Measurements from ENCODE around the gene DTL.

DTL gene

GRCh38 chr1:212062832-212063438 lies 27.4 kb downstream of the DTL start:
- no peak for TF ChIP-seq GATA2 (IDR thresholded peaks at IDR 0.05; ENCODE audit: low read depth, low read length)
- no peak for TF ChIP-seq GATA3 (IDR thresholded peaks at IDR 0.05; ENCODE audit: low read depth, low read length)

- no peak for TF ChIP-seq GATA3 (IDR thresholded peaks at IDR 0.05; ENCODE audit: low read depth, low read length)
- no peak for TF ChIP-seq GATA2 (IDR thresholded peaks at IDR 0.05; ENCODE audit: low read depth, low read length)
Measured at GRCh38 chr1:212067787-212068186, 32.2 kb downstream of the DTL start.

- TF ChIP-seq GATA3 (IDR thresholded peaks at IDR 0.05; ENCODE audit: low read depth, low read length) = no peak
- no peak for TF ChIP-seq GATA2 (IDR thresholded peaks at IDR 0.05; ENCODE audit: low read depth, low read length)
Measured at GRCh38 chr1:212070720-212071302, 35.3 kb downstream of the DTL start.

- TF ChIP-seq GATA2 (IDR thresholded peaks at IDR 0.05; ENCODE audit: low read depth, low read length) (no peak), GATA3 (IDR thresholded peaks at IDR 0.05; ENCODE audit: low read depth, low read length) (no peak)
Measured at GRCh38 chr1:212072047-212072446, 36.5 kb downstream of the DTL start.

- TF ChIP-seq GATA3 (IDR thresholded peaks at IDR 0.05; ENCODE audit: low read depth, low read length) (no peak), GATA2 (IDR thresholded peaks at IDR 0.05; ENCODE audit: low read depth, low read length) (no peak)
Measured at GRCh38 chr1:212073490-212073889, 37.9 kb downstream of the DTL start.

GRCh38 chr1:212074313-212074712 lies 38.8 kb downstream of the DTL start:
- TF ChIP-seq GATA2 (IDR thresholded peaks at IDR 0.05; ENCODE audit: low read depth, low read length) (no peak), GATA3 (IDR thresholded peaks at IDR 0.05; ENCODE audit: low read depth, low read length) (no peak)

GRCh38 chr1:212074856-212075255 lies 39.3 kb downstream of the DTL start:
- TF ChIP-seq GATA2 (IDR thresholded peaks at IDR 0.05; ENCODE audit: low read depth, low read length) (no peak), GATA3 (IDR thresholded peaks at IDR 0.05; ENCODE audit: low read depth, low read length) (no peak)

- TF ChIP-seq GATA2 (IDR thresholded peaks at IDR 0.05; ENCODE audit: low read depth, low read length) = no peak
- no peak for TF ChIP-seq GATA3 (IDR thresholded peaks at IDR 0.05; ENCODE audit: low read depth, low read length)
Measured at GRCh38 chr1:212077028-212077427, 41.5 kb downstream of the DTL start.

GRCh38 chr1:212078826-212079225 lies 43.3 kb downstream of the DTL start:
- no peak for TF ChIP-seq GATA3 (IDR thresholded peaks at IDR 0.05; ENCODE audit: low read depth, low read length)
- no peak for TF ChIP-seq GATA2 (IDR thresholded peaks at IDR 0.05; ENCODE audit: low read depth, low read length)

- no peak; the same call in 1 of the 2 replicates for TF ChIP-seq GATA3 (IDR thresholded peaks at IDR 0.05; ENCODE audit: low read depth, low read length)
- no peak for TF ChIP-seq GATA2 (IDR thresholded peaks at IDR 0.05; ENCODE audit: low read depth, low read length)
Measured at GRCh38 chr1:212082765-212083406, 47.3 kb downstream of the DTL start.

GRCh38 chr1:212089560-212090163 lies 54.1 kb downstream of the DTL start:
- no peak for TF ChIP-seq GATA2 (IDR thresholded peaks at IDR 0.05; ENCODE audit: low read depth, low read length)
- TF ChIP-seq GATA3 (IDR thresholded peaks at IDR 0.05; ENCODE audit: low read depth, low read length) = no peak

GRCh38 chr1:212091438-212092121 lies 56.0 kb downstream of the DTL start:
- no peak for TF ChIP-seq GATA2 (IDR thresholded peaks at IDR 0.05; ENCODE audit: low read depth, low read length)
- no peak for TF ChIP-seq GATA3 (IDR thresholded peaks at IDR 0.05; ENCODE audit: low read depth, low read length)

GRCh38 chr1:212097360-212097759 lies 61.8 kb downstream of the DTL start:
- no peak for TF ChIP-seq GATA3 (IDR thresholded peaks at IDR 0.05; ENCODE audit: low read depth, low read length)
- no peak for TF ChIP-seq GATA2 (IDR thresholded peaks at IDR 0.05; ENCODE audit: low read depth, low read length)

- TF ChIP-seq GATA3 (IDR thresholded peaks at IDR 0.05; ENCODE audit: low read depth, low read length) (no peak), GATA2 (IDR thresholded peaks at IDR 0.05; ENCODE audit: low read depth, low read length) (no peak)
Measured at GRCh38 chr1:212098310-212098709, 62.8 kb downstream of the DTL start.

All from SH-SY5Y (cell line).